Testis (tissue), 3 donors: Measurements from ENCODE around the gene CRIP1. TPM values are rescaled to one million over a fixed set of nuclear protein-coding genes. Genes with fewer than 3 reads are reported as not detected.

ENCODE experiments used
- DNase-seq: peaks from one replicate; pipeline ENCODE4 v3.0.0-alpha.2; 2019
- H3K27ac ChIP-seq, 2 donors: fragments of 200-600 bp; sonication (generic); one replicate each; pipeline ENCODE4 v1.5.1; 2019
- H3K27me3 ChIP-seq: fragments of 200-600 bp; sonication (generic); one replicate; pipeline ENCODE4 v1.5.1; 2019
- H3K36me3 ChIP-seq: fragments of 200-600 bp; sonication (generic); one replicate; pipeline ENCODE4 v1.5.1; 2017; ENCODE audit warnings: low read depth; ENCODE audit errors: missing control alignments
- H3K4me1 ChIP-seq: fragments of 200-600 bp; sonication (generic); one replicate; pipeline ENCODE4 v1.5.1; 2019
- H3K4me3 ChIP-seq, 2 donors: fragments of 200-600 bp; sonication (generic); one replicate each; pipeline ENCODE4 v1.5.1; 2017 to 2019
- H3K9me3 ChIP-seq: fragments of 200-600 bp; sonication (generic); one replicate; pipeline ENCODE4 v1.5.1; 2017
- CTCF ChIP-seq, 3 experiments: fragments of 450-650 bp in 2 of 3; fragments of 200-600 bp in 1 of 3; sonication (generic) in 1 of 3; IDR thresholded peaks; one replicate each; pipeline ENCODE4 v1.5.1; 2016 to 2019; ENCODE audit warnings: antibody characterized with exemption in 3 of 3, mild to moderate bottlenecking in 2 of 3, moderate library complexity in 1 of 3
- POLR2A ChIP-seq: fragments of 450-650 bp; IDR thresholded peaks from one replicate; pipeline ENCODE4 v1.6.1; 2017; ENCODE audit warnings: antibody characterized with exemption, mild to moderate bottlenecking, moderate library complexity
- WGBS, 2 donors: methylation state at CpG; one replicate each; pipeline ENCODE4 v1.1.5; 2018; 5-methylcytosine and 5-hydroxymethylcytosine counted together
- intact Hi-C: fragments of 100-400 bp; cut with DNase I; formaldehyde crosslinking; loops from one replicate; pipeline ENCODE4 v1.15.1; 2023; ENCODE audit warnings: low total_unique reads
- polyA plus RNA-seq: library from polyadenylated mRNA; stranded (reverse); fragments of 350-450 nt; fragmentation: Illumina TruSeq; extraction: RNeasy Lipid Tissue Mini Kit (QIAGEN cat#74804); gene quantifications from one replicate; pipeline ENCODE4 v1.2.3, GENCODE V29; 2014; ENCODE audit warnings: low read depth, low replicate concordance; ENCODE audit not compliant: insufficient read depth
- total RNA-seq, 2 donors: library from RNA; depleted of rRNA; stranded (reverse); fragments of >200 nt; gene quantifications; one replicate each; pipeline ENCODE4 v1.2.3, GENCODE V29; 2016

Gene CRIP1
- total and polyA plus RNA-seq, 3 donors from 2014 or later, result 3.0 to 154 (median 4.4) TPM

- WGBS, 2 donors, result 36% methylated on average over 72 of the region's 81 CpGs; no CpG with 5 or more reads in 1 of the 2 donors
- Histone ChIP-seq H3K27ac (no peak overlapping the region), H3K4me3 (peak overlapping the region in 1 of 2 donors; percentile 6), H3K9me3 (no peaks in the 10 kb centered on the region), H3K27me3 (peaks cover 3% of the 10 kb centered on the region), H3K4me1 (peaks cover 55% of the 10 kb centered on the region), H3K36me3 (no peaks in the 10 kb centered on the region)
- no peak for DNase-seq
- TF ChIP-seq POLR2A (no peak), CTCF (IDR thresholded peaks at IDR 0.05) (no peak)
- intact Hi-C loops, result no loop called here
These were observed 8.1 kb upstream of the CRIP1 start for GRCh38 chr14:105478398-105479251.

GRCh38 chr14:105479431-105480158 is 7.1 kb upstream of the CRIP1 start:
- H3K36me3 ChIP-seq, result no peaks in the 10 kb centered on the region
- no peaks in the 10 kb centered on the region for H3K9me3 ChIP-seq
- peaks cover 3% of the 10 kb centered on the region for H3K27me3 ChIP-seq
- H3K4me3 ChIP-seq, result no peak overlapping the region
- WGBS, 2 donors, result 62 to 67% methylated on average over 29 to 34 of the region's 34 CpGs
- intact Hi-C loops, result no loop called here
- H3K27ac ChIP-seq, result no peak overlapping the region
- TF ChIP-seq POLR2A, result no peak
- TF ChIP-seq CTCF (IDR thresholded peaks at IDR 0.05), result no peak
- no peak for DNase-seq
- peaks cover 49% of the 10 kb centered on the region for H3K4me1 ChIP-seq

- peaks cover 3% of the 10 kb centered on the region for H3K27me3 ChIP-seq
- H3K4me3 ChIP-seq, result no peak overlapping the region
- WGBS, 2 donors, result 56 to 67% methylated on average over 14 to 15 of the region's 15 CpGs
- intact Hi-C loops, result no loop called here
- no peak for DNase-seq
- no peaks in the 10 kb centered on the region for H3K9me3 ChIP-seq
- peak overlapping the region in 1 of 2 donors; percentile 68 for H3K27ac ChIP-seq
- H3K36me3 ChIP-seq, result no peaks in the 10 kb centered on the region
- peaks cover 47% of the 10 kb centered on the region for H3K4me1 ChIP-seq
- TF ChIP-seq CTCF (IDR thresholded peaks at IDR 0.05), result no peak
- TF ChIP-seq POLR2A, result no peak
These were observed 6.4 kb upstream of the CRIP1 start for GRCh38 chr14:105480199-105480746.

- peak; percentile 90 for DNase-seq
- H3K27me3 ChIP-seq, result peaks cover 3% of the 10 kb centered on the region
- no peaks in the 10 kb centered on the region for H3K36me3 ChIP-seq
- no peaks in the 10 kb centered on the region for H3K9me3 ChIP-seq
- H3K27ac ChIP-seq, result peak overlapping the region; percentile 48 to 68
- peak overlapping the region in 1 of 2 donors; percentile 6 for H3K4me3 ChIP-seq
- peak; percentile 94 to 96 (median 95) for TF ChIP-seq CTCF (IDR thresholded peaks at IDR 0.05)
- no peak for TF ChIP-seq POLR2A
- 18 to 32% methylated on average over 23 to 31 of the region's 35 CpGs for whole genome bisulfite sequencing, 2 donors
- intact Hi-C loops, result no loop called here
- peaks cover 41% of the 10 kb centered on the region for H3K4me1 ChIP-seq
These were observed 5.6 kb upstream of the CRIP1 start for GRCh38 chr14:105480807-105481801.
